ENCODE results near the gene C5.

The C5 gene

GRCh38 chr9:120914396-120914795 is 135.7 kb downstream of the C5 start:
- TF ChIP-seq CTCF (conservative IDR thresholded peaks at IDR 0.05), result no peak
- TF ChIP-seq ZFX (IDR thresholded peaks at IDR 0.05), result no peak
- no peak overlapping the region for H3K27ac ChIP-seq

GRCh38 chr9:120913647-120914264 is 136.3 kb downstream of the C5 start:
- H3K27ac ChIP-seq, result no peak overlapping the region
- no peak for TF ChIP-seq ZFX (IDR thresholded peaks at IDR 0.05)
- no peak for TF ChIP-seq CTCF (conservative IDR thresholded peaks at IDR 0.05)

- no peak for TF ChIP-seq CTCF (conservative IDR thresholded peaks at IDR 0.05)
- TF ChIP-seq ZFX (IDR thresholded peaks at IDR 0.05), result no peak
- H3K27ac ChIP-seq, result no peak overlapping the region
Measured at GRCh38 chr9:120912958-120913646, 137.0 kb downstream of the C5 start.

- TF ChIP-seq ZFX (IDR thresholded peaks at IDR 0.05), result no peak
- no peak for TF ChIP-seq CTCF (conservative IDR thresholded peaks at IDR 0.05)
- no peak overlapping the region for H3K27ac ChIP-seq
Measured at GRCh38 chr9:120911295-120911837, 138.7 kb downstream of the C5 start.

GRCh38 chr9:120910643-120911042 is 139.4 kb downstream of the C5 start:
- TF ChIP-seq CTCF (conservative IDR thresholded peaks at IDR 0.05), result no peak
- TF ChIP-seq ZFX (IDR thresholded peaks at IDR 0.05), result no peak
- no peak overlapping the region for H3K27ac ChIP-seq

- no peak for TF ChIP-seq ZFX (IDR thresholded peaks at IDR 0.05)
- no peak overlapping the region for H3K27ac ChIP-seq
Measured at GRCh38 chr9:120909904-120910303, 140.2 kb downstream of the C5 start.

- no peak overlapping the region for H3K27ac ChIP-seq
- TF ChIP-seq CTCF (conservative IDR thresholded peaks at IDR 0.05) (no peak), ZFX (IDR thresholded peaks at IDR 0.05) (no peak)
Measured at GRCh38 chr9:120905315-120906164, 144.5 kb downstream of the C5 start.
